Loucy (cell line): Measurements from ENCODE around the gene BCL2.

Experiments used
- EZH2phosphoT487 ChIP-seq: fragments of 200-600 bp; IDR thresholded peaks from 2 replicates; pipeline ENCODE4 v1.6.1; 2018; ENCODE audit warnings: antibody characterized with exemption, mild to moderate bottlenecking, moderate library complexity, borderline replicate concordance
- TF ChIP-seq, protein P1 (sequence below): fragments of 200-600 bp; sonication (generic); conservative IDR thresholded peaks from 2 replicates; pipeline ENCODE4 v1.5.1; 2014; ENCODE audit warnings: mild to moderate bottlenecking, antibody characterized with exemption, low read length

DNA sequence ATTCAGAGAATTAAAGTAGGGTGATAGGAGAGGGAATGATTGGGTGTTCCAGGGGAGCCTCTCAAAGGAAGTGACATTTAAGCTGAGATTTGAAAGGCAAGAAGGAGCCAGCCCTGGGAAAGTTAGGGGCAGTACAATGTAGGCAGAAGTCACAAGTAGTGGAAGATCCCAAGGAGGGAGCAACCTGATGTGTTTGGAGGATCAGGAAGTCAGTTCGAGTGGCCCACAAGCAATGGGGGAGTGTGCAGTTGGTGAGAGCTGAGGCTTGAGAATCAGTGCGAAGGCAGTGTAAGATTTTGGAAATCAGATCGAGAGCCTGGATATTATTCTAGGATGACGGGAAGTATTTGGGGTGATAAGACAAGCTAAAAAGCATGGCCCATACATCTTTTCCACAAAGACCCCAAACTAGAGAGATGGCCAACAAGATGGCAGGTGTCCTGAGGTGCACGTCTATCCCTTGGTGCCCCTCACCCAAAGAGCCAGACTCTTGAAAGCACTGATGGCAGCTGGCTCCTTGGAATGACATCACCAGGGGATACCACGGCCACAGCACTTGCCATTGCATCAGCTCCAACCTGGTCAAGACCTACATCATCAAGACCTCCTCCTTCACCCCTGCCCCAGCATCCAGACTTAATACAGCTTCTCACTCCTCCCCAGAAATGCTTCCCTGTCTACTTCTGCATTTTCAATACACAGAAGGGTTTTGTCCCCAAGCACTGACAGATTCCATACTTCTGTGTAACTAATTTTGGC lies 127.3 kb downstream of the BCL2 start:
- TF ChIP-seq, protein P1, sequence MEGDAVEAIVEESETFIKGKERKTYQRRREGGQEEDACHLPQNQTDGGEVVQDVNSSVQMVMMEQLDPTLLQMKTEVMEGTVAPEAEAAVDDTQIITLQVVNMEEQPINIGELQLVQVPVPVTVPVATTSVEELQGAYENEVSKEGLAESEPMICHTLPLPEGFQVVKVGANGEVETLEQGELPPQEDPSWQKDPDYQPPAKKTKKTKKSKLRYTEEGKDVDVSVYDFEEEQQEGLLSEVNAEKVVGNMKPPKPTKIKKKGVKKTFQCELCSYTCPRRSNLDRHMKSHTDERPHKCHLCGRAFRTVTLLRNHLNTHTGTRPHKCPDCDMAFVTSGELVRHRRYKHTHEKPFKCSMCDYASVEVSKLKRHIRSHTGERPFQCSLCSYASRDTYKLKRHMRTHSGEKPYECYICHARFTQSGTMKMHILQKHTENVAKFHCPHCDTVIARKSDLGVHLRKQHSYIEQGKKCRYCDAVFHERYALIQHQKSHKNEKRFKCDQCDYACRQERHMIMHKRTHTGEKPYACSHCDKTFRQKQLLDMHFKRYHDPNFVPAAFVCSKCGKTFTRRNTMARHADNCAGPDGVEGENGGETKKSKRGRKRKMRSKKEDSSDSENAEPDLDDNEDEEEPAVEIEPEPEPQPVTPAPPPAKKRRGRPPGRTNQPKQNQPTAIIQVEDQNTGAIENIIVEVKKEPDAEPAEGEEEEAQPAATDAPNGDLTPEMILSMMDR, result no peak
- no peak for TF ChIP-seq EZH2phosphoT487
